ENCODE data around the gene SNX32.

- TF ChIP-seq POLR2A (IDR thresholded peaks at IDR 0.05) (no peak), POLR2AphosphoS5 (IDR thresholded peaks at IDR 0.05) (no peak), CTCF (IDR thresholded peaks at IDR 0.05) (no peak)
Measured at GRCh38 chr11:65790902-65791650, 42.7 kb upstream of the SNX32 start.
